Measurements from ENCODE around the gene FOLR2.

FOLR2 gene

GRCh38 chr11:72232260-72233055, 15.9 kb downstream of the FOLR2 start:
- no peak overlapping the region for H3K4me3 ChIP-seq (ENCODE audit: control insufficient read depth, low read depth, low read length)
- DNase-seq (ENCODE audit: low read depth), result no peak
- TF ChIP-seq CTCF (conservative IDR thresholded peaks at IDR 0.05; ENCODE audit: control insufficient read depth, insufficient read depth, low read depth, low read length), result no peak

GRCh38 chr11:72233056-72233772, 16.6 kb downstream of the FOLR2 start:
- no peak for TF ChIP-seq CTCF (conservative IDR thresholded peaks at IDR 0.05; ENCODE audit: control insufficient read depth, insufficient read depth, low read depth, low read length)
- DNase-seq (ENCODE audit: low read depth), result no peak
- no peak overlapping the region for H3K4me3 ChIP-seq (ENCODE audit: control insufficient read depth, low read depth, low read length)

GRCh38 chr11:72233773-72234513, 17.3 kb downstream of the FOLR2 start:
- H3K4me3 ChIP-seq (ENCODE audit: control insufficient read depth, low read depth, low read length), result no peak overlapping the region
- no peak for DNase-seq (ENCODE audit: low read depth)
- no peak for TF ChIP-seq CTCF (conservative IDR thresholded peaks at IDR 0.05; ENCODE audit: control insufficient read depth, insufficient read depth, low read depth, low read length)

- TF ChIP-seq CTCF (conservative IDR thresholded peaks at IDR 0.05; ENCODE audit: control insufficient read depth, insufficient read depth, low read depth, low read length), result no peak
Measured at GRCh38 chr11:72234514-72234830, 17.9 kb downstream of the FOLR2 start.

GRCh38 chr11:72234920-72235319, 18.3 kb downstream of the FOLR2 start:
- no peak for TF ChIP-seq CTCF (conservative IDR thresholded peaks at IDR 0.05; ENCODE audit: control insufficient read depth, insufficient read depth, low read depth, low read length)
- H3K4me3 ChIP-seq (ENCODE audit: control insufficient read depth, low read depth, low read length), result no peak overlapping the region
- DNase-seq (ENCODE audit: low read depth), result no peak

More at GRCh38 chr11:72234514-72234830, 17.9 kb downstream of the FOLR2 start:
- no peak for DNase-seq (ENCODE audit: low read depth)
- H3K4me3 ChIP-seq (ENCODE audit: control insufficient read depth, low read depth, low read length), result no peak overlapping the region

GRCh38 chr11:72235351-72236057, 18.9 kb downstream of the FOLR2 start:
- TF ChIP-seq CTCF (conservative IDR thresholded peaks at IDR 0.05; ENCODE audit: control insufficient read depth, insufficient read depth, low read depth, low read length), result no peak
- no peak overlapping the region for H3K4me3 ChIP-seq (ENCODE audit: control insufficient read depth, low read depth, low read length)
- DNase-seq (ENCODE audit: low read depth), result no peak

All from fibroblast of mammary gland (primary cell).